ENCODE results near the gene NOC2L.
"Not testable (repeated sequence)": the region's sequence is repeated elsewhere in the genome, so short reads cannot be mapped to it uniquely, and the experiment has no call there.

The NOC2L gene

DNA sequence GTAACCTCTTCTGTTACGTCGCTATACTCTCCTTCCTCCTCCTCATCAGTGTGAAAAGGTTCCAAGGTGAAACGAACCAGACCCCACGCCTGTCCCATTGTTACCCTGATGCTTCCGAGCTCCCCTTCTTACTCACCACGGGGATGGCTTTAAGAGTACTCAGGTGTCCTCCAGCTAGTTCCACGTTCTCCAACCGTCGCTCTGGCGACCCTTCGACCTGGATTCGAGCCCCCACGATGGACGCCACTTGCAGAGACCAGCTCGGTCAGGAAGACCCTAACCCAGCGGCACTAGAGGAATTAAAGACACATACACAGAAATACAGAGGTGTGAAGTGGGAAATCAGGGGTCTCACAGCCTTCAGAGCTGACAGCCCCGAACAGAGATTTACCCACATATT lies 61.1 kb downstream of the NOC2L start:
- not testable (repeated sequence) for DNase-seq

DNA sequence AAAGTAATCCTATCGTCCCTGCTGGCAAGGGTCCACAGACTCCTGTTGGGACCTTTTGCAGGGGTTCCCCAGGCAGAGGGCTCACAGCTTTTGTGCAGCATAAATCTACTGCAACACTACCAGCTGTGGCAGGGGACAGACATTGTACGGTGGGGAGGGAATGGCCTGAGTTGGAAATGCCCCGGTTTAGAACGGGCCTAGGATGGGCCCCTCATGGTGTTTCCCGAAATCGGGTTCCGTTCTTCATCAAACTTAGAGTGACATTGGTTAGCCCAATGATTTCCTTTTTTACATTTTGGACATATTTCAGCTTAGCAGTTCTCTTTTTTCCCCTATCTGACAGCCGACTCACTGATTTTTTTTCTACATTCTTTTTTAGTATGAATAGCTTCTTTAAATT lies 61.8 kb downstream of the NOC2L start:
- DNase-seq, result no peak
